ENCODE measurements around the gene DENND2C. TPM values are rescaled to one million over a fixed set of nuclear protein-coding genes. Genes with fewer than 3 reads are reported as not detected.
"Not testable (repeated sequence)": the region's sequence is repeated elsewhere in the genome, so short reads cannot be mapped to it uniquely, and the experiment has no call there.

DENND2C gene
- total RNA-seq, 1 donor = 2.6 TPM

DNA sequence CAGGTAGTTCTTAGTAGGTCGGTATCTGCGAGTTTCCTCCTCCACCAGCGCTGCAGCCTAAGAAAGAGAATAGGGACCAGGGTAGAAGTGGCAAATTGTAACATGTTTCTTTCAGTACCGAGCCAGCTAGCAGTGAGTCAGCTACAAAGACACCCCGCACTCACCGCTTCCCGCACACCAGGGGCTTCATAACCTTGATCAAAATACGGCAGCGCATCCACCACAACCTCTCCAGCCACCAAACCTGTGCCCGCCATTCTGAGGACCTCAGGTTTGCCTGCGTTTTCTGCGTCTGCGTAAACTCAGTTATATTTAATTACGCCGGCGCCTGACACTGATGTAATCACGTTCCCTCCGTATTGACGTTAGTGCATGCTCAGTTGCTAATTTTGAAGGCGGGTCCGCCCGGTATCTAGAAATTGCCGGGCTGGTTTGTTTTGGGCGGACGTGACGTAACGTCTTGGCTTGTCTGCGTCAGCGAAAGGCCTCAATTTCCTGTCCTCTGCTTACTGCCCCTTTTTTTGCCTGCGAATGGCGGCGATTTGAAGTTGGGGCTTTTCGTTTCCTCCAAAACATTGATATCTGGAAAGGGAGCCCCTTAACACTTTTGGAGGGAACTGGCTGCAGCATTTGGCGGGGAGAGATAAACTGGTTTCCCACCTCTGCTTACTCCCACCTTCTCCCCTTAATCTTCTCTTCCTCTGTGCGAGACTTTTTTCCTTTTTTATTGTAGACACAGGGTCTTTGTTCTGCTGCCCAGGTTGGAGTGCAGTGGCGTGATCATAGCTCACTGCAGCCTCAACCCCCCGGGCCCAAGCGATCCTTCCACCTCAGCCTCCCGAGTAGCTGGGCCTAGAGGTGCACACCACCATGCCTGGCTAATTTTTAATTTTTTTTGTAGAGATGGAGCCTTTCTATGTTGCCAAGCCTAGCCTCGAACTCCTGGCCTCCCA lies 88.2 kb downstream of the DENND2C start, which contains the start of gene BCAS2:
Gene BCAS2 (minus strand): TSS at position 281 of the 953 bp plus-strand sequence. CDS start 24 bp downstream, at position 257.
- TF ChIP-seq CTCF (IDR thresholded peaks at IDR 0.05; ENCODE audit: insufficient read depth, low read depth, low read length) = no peak

DNA sequence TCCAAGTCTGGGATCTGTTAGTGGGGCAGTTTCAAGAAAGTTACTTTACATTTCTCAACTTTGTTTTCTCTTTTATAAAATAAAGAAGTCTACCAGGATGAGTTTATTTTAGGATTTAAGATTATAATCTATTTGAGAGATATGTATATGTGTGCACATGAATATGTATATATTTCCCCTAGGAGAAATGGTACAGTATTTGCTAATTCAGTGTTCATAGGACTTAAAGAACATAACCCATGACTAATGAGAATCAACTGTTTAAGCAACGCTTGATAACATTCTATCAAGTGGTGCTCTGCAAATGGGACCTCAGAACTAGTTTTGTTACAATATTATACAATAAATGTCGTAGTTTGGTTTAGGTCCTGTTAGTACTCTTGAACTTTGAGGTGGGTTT lies 95.5 kb downstream of the DENND2C start:
- TF ChIP-seq CTCF (IDR thresholded peaks at IDR 0.05; ENCODE audit: insufficient read depth, low read depth, low read length) = no peak
- H3K4me3 ChIP-seq (ENCODE audit: low read depth, low read length) = no peak overlapping the region
- DNase-seq (ENCODE audit: low read depth) = no peak

More for the DNA sequence above, 88.2 kb downstream of the DENND2C start, which contains the start of gene BCAS2:
- H3K4me3 ChIP-seq (ENCODE audit: low read depth, low read length) = peak within 1 kb of the TSS; percentile 87
- DNase-seq (ENCODE audit: low read depth) = peak; percentile 99

DNA sequence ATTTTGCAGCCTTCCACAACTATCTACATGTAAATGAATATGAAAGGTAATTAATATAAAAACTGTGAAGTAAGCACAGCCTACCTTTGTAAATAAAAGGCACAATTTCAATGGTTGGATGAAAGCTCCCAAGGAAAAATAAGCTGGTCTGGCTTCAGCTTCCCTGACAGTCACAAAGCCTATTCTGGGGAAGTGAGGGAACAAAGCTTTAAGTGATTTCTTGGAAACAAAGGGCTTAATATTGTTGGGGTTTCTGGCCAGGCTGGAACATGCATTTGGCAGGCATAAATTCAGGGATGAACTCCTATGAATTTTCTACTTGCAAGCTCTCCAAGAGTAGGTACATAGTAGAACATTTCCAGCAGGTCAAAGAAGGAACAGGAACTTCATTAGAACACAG lies 105.7 kb downstream of the DENND2C start:
- DNase-seq (ENCODE audit: low read depth) = no peak
- no peak overlapping the region for H3K4me3 ChIP-seq (ENCODE audit: low read depth, low read length)
- TF ChIP-seq CTCF (IDR thresholded peaks at IDR 0.05; ENCODE audit: insufficient read depth, low read depth, low read length) = no peak

DNA sequence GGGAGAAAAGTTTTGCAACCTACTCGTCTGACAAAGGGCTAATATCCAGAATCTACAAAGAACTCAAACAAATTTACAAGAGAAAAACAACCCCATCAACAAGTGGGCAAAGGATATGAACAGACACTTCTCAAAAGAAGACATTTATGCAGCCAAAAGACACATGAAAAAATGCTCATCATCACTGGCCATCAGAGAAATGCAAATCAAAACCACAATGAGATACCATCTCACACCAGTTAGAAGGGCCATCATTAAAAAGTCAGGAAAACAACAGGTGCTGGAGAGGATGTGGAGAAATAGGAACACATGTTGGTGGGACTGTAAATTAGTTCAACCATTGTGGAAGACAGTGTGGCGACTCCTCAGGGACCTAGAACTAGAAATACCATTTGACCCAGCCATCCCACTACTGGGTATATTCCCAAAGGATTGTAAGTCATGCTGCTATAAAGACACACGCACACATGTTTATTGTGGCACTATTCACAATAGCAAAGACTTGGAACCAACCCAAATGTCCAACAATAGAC lies 106.8 kb downstream of the DENND2C start:
- not testable (repeated sequence) for DNase-seq (ENCODE audit: low read depth); H3K4me3 ChIP-seq (ENCODE audit: low read depth, low read length)

- DNase-seq (ENCODE audit: low read depth) = no peak
- TF ChIP-seq CTCF (IDR thresholded peaks at IDR 0.05; ENCODE audit: insufficient read depth, low read depth, low read length) = no peak
Observed at GRCh38 chr1:114561333-114561732, 108.5 kb downstream of the DENND2C start.

DNA sequence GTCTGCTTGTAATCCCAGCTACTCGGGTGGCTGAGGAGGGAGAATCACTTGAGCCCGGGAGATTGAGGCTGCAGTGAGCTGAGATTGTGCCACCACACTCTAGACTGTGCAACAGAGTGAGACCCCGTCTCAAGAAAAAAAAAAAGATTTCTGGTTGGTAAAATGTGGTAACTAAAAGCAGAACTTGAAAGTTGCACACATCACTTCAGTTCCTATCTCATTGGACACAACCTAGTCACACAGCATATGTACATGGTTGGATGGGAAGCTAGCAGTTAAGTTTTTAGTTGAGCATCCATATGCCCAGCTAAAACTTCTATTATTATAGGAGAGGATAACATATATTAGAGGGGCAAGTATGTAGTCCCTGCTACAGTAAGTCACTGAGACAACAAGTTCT lies 110.5 kb downstream of the DENND2C start:
- no peak overlapping the region for H3K4me3 ChIP-seq (ENCODE audit: low read depth, low read length)
- DNase-seq (ENCODE audit: low read depth) = no peak
- TF ChIP-seq CTCF (IDR thresholded peaks at IDR 0.05; ENCODE audit: insufficient read depth, low read depth, low read length) = no peak

More at GRCh38 chr1:114561333-114561732, 108.5 kb downstream of the DENND2C start:
- H3K4me3 ChIP-seq (ENCODE audit: low read depth, low read length) = no peak overlapping the region

DNA sequence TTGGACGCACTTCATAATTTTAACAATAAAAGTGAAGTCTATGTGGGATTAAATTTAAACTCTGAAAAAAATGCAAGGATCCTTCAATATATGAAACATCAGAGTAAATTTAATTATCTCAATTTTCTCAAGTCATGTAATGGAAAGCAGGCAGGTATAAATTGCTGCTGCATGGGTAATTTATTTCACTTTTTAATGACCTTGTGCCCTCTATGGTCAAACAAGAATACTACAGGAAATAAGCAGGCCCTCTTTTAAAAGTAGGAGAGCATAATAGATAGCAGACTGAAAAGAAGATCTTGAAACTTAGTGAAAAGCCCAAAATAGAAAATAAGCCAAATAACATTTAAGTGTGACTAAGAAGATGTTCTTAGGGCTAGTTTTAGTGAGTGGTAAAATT lies 111.3 kb downstream of the DENND2C start:
- TF ChIP-seq CTCF (IDR thresholded peaks at IDR 0.05; ENCODE audit: insufficient read depth, low read depth, low read length) = peak; percentile 33
- DNase-seq (ENCODE audit: low read depth) = peak; percentile 6
- no peak overlapping the region for H3K4me3 ChIP-seq (ENCODE audit: low read depth, low read length)

Data from fibroblast of villous mesenchyme (primary cell).